Thoracic aorta (tissue), 2 donors: Measurements from ENCODE around the gene TIMM29. TPM values are rescaled to one million over a fixed set of nuclear protein-coding genes. Genes with fewer than 3 reads are reported as not detected.

Source experiments
- ATAC-seq: fragments of 150-250 bp; one replicate; pipeline ENCODE4 v1.8.0; 2017; ENCODE audit warnings: low read depth; ENCODE audit not compliant: insufficient number of reproducible peaks, low FRiP score
- DNase-seq: peaks from one replicate; pipeline ENCODE4 v3.0.0-alpha.2; 2020; ENCODE audit warnings: low spot score
- H3K27ac ChIP-seq, 2 donors: fragments of 200-600 bp; sonication (generic); 1 replicate in 1 of 2; 2 replicates in 1 of 2; pipeline ENCODE4 v1.5.1; 2016; ENCODE audit warnings: mild to moderate bottlenecking in 2 of 2, moderate library complexity in 2 of 2
- H3K27me3 ChIP-seq: fragments of 200-600 bp; sonication (generic); replicated peaks from 2 replicates; pipeline ENCODE4 v1.6.0; 2016; ENCODE audit warnings: mild to moderate bottlenecking; ENCODE audit not compliant: insufficient read depth
- H3K36me3 ChIP-seq: fragments of 200-600 bp; sonication (generic); one replicate; pipeline ENCODE4 v1.5.1; 2016
- H3K4me1 ChIP-seq, 2 donors: fragments of 200-600 bp; sonication (generic); 1 replicate in 1 of 2; 2 replicates in 1 of 2; pipeline versions ENCODE4 v1.5.1 to v1.6.0; 2016; ENCODE audit warnings: low read depth in 2 of 2, mild to moderate bottlenecking in 1 of 2; ENCODE audit not compliant: control insufficient read depth in 1 of 2
- H3K4me3 ChIP-seq: fragments of 200-600 bp; sonication (generic); 2 replicates; pipeline ENCODE4 v1.5.1; 2016; ENCODE audit warnings: mild to moderate bottlenecking
- H3K9me3 ChIP-seq: fragments of 200-600 bp; sonication (generic); 2 replicates; pipeline ENCODE4 v1.5.1; 2016
- total RNA-seq, 2 donors: library from RNA; depleted of rRNA; stranded (reverse); fragments of >200 nt; gene quantifications; one replicate each; pipeline versions ENCODE4 v1.1.0 to v1.2.3, GENCODE V29; 2016
- TF ChIP-seq, protein P1 (sequence below): fragments of 200-600 bp; sonication (generic); IDR thresholded peaks from one replicate; pipeline ENCODE4 v1.5.1; 2019; ENCODE audit warnings: antibody characterized with exemption

Gene TIMM29
- total RNA-seq, result 10 to 100 TPM; 33.3 to 34.8 TPM

DNA sequence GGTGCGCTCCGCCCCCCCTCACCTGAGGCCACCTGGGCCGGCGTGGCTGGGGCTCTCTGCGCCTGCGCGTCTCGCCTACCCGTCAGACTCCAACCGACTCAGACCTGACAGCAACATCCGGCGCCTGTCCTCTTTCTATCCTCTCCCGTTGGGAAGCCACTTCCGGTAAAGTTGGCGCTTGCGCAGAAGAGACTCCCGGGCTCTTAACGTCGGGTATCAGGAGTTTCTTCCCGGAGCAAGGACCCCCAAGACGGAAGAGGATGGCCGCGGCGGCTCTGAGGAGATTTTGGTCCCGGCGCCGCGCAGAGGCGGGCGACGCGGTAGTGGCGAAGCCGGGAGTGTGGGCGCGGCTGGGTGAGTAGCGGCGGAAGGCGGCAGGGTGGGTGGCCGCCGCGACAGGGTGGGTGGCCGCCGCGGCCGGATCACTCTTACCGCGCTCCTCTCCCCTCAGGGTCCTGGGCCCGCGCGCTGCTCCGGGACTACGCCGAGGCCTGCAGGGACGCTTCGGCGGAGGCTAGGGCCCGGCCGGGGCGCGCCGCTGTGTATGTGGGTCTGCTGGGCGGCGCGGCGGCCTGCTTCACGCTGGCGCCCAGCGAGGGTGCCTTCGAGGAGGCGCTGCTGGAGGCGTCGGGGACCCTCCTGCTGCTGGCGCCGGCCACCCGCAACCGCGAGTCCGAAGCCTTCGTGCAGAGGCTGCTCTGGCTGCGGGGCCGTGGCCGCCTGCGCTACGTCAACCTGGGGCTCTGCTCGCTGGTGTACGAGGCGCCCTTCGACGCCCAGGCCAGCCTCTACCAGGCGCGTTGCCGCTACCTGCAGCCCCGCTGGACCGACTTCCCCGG is at the start of gene TIMM29, which contains the start of gene YIPF2:
Gene TIMM29 (plus strand): TSS at position 249 of the 839 bp plus-strand sequence. CDS start 12 bp downstream, at position 261.
Gene YIPF2 (minus strand): TSS at position 77 of the 839 bp plus-strand sequence. CDS start 229 bp downstream, outside the sequence.
- peak within 1 kb of the TSS; percentile 74 to 83 for H3K27ac ChIP-seq
- peak within 1 kb of the TSS; percentile 95 for H3K4me3 ChIP-seq
- H3K36me3 ChIP-seq, result peaks cover 10% of the 10 kb centered on the region
- H3K4me1 ChIP-seq, result peaks cover 15 to 32% of the 10 kb centered on the region in 2 donors
- H3K27me3 ChIP-seq, result no peaks in the 10 kb centered on the region
- DNase-seq, result peak; percentile 91
- ATAC-seq, result peak; percentile 88
- H3K9me3 ChIP-seq, result no peaks in the 10 kb centered on the region
- TF ChIP-seq, protein P1, sequence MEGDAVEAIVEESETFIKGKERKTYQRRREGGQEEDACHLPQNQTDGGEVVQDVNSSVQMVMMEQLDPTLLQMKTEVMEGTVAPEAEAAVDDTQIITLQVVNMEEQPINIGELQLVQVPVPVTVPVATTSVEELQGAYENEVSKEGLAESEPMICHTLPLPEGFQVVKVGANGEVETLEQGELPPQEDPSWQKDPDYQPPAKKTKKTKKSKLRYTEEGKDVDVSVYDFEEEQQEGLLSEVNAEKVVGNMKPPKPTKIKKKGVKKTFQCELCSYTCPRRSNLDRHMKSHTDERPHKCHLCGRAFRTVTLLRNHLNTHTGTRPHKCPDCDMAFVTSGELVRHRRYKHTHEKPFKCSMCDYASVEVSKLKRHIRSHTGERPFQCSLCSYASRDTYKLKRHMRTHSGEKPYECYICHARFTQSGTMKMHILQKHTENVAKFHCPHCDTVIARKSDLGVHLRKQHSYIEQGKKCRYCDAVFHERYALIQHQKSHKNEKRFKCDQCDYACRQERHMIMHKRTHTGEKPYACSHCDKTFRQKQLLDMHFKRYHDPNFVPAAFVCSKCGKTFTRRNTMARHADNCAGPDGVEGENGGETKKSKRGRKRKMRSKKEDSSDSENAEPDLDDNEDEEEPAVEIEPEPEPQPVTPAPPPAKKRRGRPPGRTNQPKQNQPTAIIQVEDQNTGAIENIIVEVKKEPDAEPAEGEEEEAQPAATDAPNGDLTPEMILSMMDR, result no peak

DNA sequence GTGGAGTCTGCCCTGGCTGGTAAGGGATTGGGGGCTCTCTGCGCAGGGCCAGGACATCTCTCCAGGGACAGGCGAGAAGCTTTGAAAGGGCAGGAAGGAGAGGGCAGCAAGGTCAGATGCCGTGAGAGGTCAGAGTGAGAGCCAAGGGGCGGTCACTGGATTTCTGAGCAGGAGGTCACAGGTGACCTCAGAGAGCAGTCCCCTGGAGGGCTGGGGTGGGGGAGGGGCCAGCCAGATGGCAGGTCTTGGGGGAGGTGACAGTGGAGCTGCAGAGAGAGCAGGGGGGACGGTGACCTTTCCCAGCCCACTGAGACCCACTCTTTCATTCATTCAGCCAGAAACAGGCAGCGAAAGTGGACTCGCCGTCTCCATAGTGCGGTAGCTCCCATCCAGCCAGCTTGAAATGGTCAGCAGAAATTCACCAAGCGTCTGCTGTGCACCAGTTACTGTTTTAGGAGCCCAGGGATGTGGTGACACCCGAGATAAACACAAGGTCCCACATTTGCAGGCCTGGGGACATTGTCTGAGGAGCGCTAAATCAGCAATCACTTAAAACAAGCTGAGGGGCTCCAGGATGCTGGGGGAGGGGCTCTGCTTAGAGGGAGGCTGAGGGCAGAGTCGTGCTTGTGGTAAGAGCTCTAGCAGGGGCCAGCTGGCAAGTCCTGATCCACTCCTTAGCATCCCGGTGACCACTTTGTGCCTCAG is 47.1 kb upstream of the TIMM29 start:
- Histone ChIP-seq H3K4me1 (peaks cover 25 to 50% of the 10 kb centered on the region in 2 donors), H3K27ac (no peak overlapping the region), H3K36me3 (no peaks in the 10 kb centered on the region), H3K27me3 (no peaks in the 10 kb centered on the region), H3K9me3 (no peaks in the 10 kb centered on the region), H3K4me3 (no peak overlapping the region)
- DNase-seq (no peak), ATAC-seq (no peak)
- TF ChIP-seq, protein P1, result no peak

DNA sequence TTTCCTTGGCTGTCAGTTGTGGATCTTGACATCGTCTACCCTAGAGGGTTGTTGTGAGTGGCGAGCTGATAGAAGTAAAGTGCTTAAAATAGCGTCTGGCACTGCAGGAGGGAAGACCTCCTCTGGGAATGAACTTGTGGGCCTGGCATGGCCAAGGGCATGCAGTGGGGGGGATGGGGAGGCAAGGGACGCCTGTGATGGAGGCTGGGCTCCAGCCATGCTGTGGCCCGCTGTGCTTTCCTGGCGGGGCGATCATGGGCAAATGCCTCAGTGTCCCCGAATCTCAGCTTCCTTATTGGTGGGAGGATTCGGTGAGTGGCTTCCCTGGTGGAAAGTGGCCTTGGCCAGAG is 46.5 kb upstream of the TIMM29 start:
- no peak for DNase-seq
- no peak for ATAC-seq

DNA sequence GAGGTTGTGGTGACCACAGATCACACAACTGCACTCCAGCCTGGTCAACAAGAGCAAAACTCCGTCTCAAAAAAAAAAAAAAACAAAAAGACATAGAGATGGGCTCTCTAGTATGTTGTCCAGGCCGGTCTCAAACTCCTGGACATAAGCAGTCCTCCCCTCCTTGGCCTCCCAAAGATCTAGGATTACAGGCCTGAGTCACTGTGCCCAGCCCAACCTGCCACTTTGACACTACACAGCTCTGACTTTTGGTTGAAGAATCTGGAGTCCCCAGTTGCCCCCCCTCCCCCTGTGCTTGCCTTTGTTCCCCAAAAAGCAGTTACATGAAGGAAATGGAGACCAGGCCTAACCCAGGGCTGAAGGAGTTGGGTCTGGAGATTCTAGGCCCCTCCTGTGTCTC is 44.3 kb upstream of the TIMM29 start:
- Histone ChIP-seq H3K9me3 (no peaks in the 10 kb centered on the region), H3K36me3 (no peaks in the 10 kb centered on the region), H3K4me3 (no peak overlapping the region), H3K27me3 (no peaks in the 10 kb centered on the region), H3K27ac (no peak overlapping the region), H3K4me1 (peaks cover 9 to 44% of the 10 kb centered on the region in 2 donors)
- TF ChIP-seq, protein P1, result no peak
- DNase-seq (no peak), ATAC-seq (no peak)

More for the DNA sequence above, 46.5 kb upstream of the TIMM29 start:
- Histone ChIP-seq H3K4me1 (peaks cover 22 to 47% of the 10 kb centered on the region in 2 donors), H3K9me3 (no peaks in the 10 kb centered on the region), H3K27me3 (no peaks in the 10 kb centered on the region), H3K36me3 (no peaks in the 10 kb centered on the region), H3K27ac (no peak overlapping the region), H3K4me3 (no peak overlapping the region)
- TF ChIP-seq, protein P1, result no peak
